Glutamatergic neuron (in vitro differentiated cells): ENCODE measurements around the gene FNDC3B. TPM values are rescaled to one million over a fixed set of nuclear protein-coding genes. Genes with fewer than 3 reads are reported as not detected.

ENCODE experiments used
- DNase-seq: peaks from one replicate; pipeline ENCODE4 v3.0.0; 2022
- H3K27ac Mint-ChIP-seq: one replicate; pipeline ENCODE4 v1.8.0; 2020; ENCODE audit warnings: mild to moderate bottlenecking, mixed read lengths, inconsistent platforms; ENCODE audit not compliant: unreplicated experiment
- H3K27me3 Mint-ChIP-seq: one replicate; pipeline ENCODE4 v1.8.0; 2020; ENCODE audit warnings: mild to moderate bottlenecking, moderate library complexity, mixed read lengths, inconsistent platforms; ENCODE audit not compliant: unreplicated experiment
- H3K36me3 Mint-ChIP-seq: one replicate; pipeline ENCODE4 v1.8.0; 2020; ENCODE audit warnings: mild to moderate bottlenecking, mixed read lengths, inconsistent platforms; ENCODE audit not compliant: unreplicated experiment
- H3K4me1 Mint-ChIP-seq: one replicate; pipeline ENCODE4 v1.8.0; 2020; ENCODE audit warnings: mild to moderate bottlenecking, low read depth, mixed read lengths, inconsistent platforms; ENCODE audit not compliant: unreplicated experiment
- H3K4me3 Mint-ChIP-seq: one replicate; pipeline ENCODE4 v1.8.0; 2020; ENCODE audit warnings: mild to moderate bottlenecking, mixed read lengths, inconsistent platforms; ENCODE audit not compliant: unreplicated experiment
- H3K9me3 Mint-ChIP-seq: one replicate; pipeline ENCODE4 v1.8.0; 2020; ENCODE audit warnings: mild to moderate bottlenecking, moderate library complexity, mixed read lengths, inconsistent platforms; ENCODE audit not compliant: unreplicated experiment
- total RNA-seq: library from RNA; stranded (reverse); fragmentation: NEBNext Ultra II Directional; extraction: Animal tissue kit (Norgen Biotek cat#: 25700); gene quantifications from one replicate; pipeline ENCODE4 v1.2.1, GENCODE V29; 2021; ENCODE audit not compliant: unreplicated experiment
- TF ChIP-seq, protein P1 (sequence below): fragments of 200-600 bp; sonication (generic); IDR thresholded peaks from one replicate; pipeline ENCODE4 v1.5.0; 2021; ENCODE audit not compliant: partially characterized antibody, unreplicated experiment

Gene FNDC3B
- total RNA-seq, 1 donor from 2014 or later, result 11.7 TPM

DNA sequence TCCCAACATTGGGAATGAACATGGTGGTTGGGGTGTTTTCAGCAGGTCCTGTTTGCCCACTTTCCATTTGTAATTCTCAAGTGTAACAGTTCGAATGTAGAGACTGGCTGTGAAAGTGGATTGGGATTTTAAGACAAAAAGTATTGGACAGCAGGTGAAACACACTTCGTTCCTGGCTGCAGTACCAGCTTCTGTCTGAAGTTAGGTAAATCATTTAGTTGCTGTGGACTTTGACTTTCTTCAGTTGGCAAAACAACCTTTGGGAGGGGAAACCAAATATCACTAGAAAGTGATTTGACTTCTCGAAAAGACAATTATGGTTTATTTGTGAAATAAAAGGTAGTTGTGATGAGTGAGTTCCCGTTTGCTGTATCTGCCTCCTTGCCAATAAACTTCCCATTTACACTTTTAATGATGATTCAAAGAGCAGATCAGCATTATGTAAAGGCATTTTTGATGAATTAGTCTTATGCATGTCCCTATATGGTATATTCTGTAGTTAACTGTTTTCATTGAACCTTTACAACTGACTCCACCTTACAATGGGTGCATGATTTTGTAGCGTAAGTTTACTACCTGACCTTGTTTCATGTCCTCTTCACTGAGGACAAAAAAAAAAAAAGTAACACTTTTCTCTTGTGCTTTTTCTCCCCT lies 34.0 kb downstream of the FNDC3B start:
- peaks cover 3% of the 10 kb centered on the region for H3K4me1 Mint-ChIP-seq
- TF ChIP-seq, protein P1, sequence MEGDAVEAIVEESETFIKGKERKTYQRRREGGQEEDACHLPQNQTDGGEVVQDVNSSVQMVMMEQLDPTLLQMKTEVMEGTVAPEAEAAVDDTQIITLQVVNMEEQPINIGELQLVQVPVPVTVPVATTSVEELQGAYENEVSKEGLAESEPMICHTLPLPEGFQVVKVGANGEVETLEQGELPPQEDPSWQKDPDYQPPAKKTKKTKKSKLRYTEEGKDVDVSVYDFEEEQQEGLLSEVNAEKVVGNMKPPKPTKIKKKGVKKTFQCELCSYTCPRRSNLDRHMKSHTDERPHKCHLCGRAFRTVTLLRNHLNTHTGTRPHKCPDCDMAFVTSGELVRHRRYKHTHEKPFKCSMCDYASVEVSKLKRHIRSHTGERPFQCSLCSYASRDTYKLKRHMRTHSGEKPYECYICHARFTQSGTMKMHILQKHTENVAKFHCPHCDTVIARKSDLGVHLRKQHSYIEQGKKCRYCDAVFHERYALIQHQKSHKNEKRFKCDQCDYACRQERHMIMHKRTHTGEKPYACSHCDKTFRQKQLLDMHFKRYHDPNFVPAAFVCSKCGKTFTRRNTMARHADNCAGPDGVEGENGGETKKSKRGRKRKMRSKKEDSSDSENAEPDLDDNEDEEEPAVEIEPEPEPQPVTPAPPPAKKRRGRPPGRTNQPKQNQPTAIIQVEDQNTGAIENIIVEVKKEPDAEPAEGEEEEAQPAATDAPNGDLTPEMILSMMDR, result no peak
- no peak overlapping the region for H3K4me3 Mint-ChIP-seq
- no peaks in the 10 kb centered on the region for H3K27me3 Mint-ChIP-seq
- H3K36me3 Mint-ChIP-seq, result no peaks in the 10 kb centered on the region
- H3K9me3 Mint-ChIP-seq, result peaks cover 1% of the 10 kb centered on the region
- H3K27ac Mint-ChIP-seq, result no peak overlapping the region
- DNase-seq, result no peak

DNA sequence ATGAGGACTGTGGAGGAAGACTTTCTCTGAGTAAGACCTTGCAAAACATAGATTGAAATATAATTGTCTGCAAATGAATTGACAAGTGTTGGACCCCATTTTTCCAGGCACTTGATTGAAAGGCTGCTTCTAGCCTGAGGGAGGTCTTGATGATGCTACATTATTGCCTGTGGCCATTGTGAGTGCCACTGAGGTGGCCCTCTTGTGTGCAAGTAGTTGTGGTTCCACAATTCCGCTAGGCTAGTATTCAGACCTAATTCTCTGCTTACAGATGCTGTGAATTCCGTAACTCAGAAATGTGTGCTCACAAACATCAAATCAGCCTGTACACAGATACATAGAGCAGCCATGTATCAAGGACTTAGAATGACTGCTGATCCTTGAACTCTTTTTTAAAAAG lies 34.7 kb downstream of the FNDC3B start:
- TF ChIP-seq, protein P1, result no peak
- no peaks in the 10 kb centered on the region for H3K36me3 Mint-ChIP-seq
- DNase-seq, result no peak
- peaks cover 1% of the 10 kb centered on the region for H3K9me3 Mint-ChIP-seq
- H3K4me3 Mint-ChIP-seq, result no peak overlapping the region
- H3K4me1 Mint-ChIP-seq, result peaks cover 3% of the 10 kb centered on the region
- H3K27ac Mint-ChIP-seq, result no peak overlapping the region
- H3K27me3 Mint-ChIP-seq, result no peaks in the 10 kb centered on the region

DNA sequence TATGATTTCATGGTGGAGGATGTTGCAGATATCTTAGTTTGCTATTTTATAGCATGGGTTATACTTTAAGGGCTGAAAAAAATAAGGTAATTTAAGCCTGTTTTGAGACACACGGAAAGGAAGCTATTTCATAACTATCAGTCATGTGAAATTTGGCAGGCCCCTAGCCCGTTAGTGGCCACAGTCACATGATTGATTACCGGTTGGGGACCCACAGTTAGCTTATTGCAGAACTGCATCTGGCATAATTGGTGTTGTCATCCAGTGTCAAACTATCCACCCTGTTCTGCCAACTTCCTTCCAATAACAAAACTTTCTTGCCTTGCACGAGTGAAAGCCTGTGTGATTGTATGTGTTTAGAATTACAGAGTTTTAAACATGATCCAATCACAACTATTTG lies 35.2 kb downstream of the FNDC3B start:
- TF ChIP-seq, protein P1, result no peak
- Mint-ChIP-seq H3K4me1 (peaks cover 3% of the 10 kb centered on the region), H3K27ac (no peak overlapping the region), H3K36me3 (no peaks in the 10 kb centered on the region), H3K9me3 (no peaks in the 10 kb centered on the region), H3K4me3 (no peak overlapping the region), H3K27me3 (no peaks in the 10 kb centered on the region)
- DNase-seq, result no peak

DNA sequence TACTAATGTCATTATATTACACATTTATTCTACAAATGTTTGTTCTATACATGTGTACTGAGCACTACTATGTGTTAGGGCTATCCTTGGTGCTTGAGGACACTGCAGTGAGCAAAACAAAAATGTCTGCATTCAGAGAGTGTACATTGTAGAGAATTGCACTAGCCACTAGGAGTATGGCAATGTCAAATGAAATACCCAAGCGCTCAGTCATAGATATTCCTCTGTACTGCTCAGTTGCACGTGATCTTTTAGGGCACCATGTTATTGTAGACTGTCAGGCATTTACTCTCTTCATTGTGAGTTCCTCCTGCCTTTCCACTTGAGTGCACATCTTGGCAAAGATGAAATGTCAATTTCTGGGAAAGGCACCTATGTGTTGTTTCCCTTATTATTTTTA lies 36.8 kb downstream of the FNDC3B start:
- no peak for DNase-seq
- H3K4me3 Mint-ChIP-seq, result no peak overlapping the region
- H3K36me3 Mint-ChIP-seq, result no peaks in the 10 kb centered on the region

DNA sequence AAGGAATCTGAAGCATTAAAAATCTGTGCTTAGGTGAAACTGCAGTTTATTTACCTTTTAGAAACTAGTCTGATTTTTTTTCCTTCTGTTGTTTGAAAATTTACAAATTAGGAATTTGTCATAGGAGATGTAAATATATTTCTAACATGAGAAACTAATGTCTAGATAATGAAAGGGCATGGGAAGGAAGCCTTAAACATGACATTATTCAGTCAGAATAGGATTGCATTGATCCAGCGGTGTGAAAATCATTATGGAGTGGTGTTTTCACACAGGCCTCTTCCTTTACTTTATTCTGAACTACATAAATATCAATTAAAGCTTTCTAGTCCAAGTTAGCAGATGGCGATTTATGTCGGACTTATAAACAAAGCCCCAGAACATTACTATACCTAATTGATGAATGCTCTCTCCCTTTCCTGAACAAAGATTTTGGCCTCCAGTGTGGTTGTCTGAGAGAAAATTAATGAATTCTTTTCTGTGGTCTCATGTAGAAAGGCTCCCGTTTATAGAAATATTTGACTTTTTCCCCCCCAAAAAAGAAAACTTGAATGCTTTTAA lies 37.9 kb downstream of the FNDC3B start:
- H3K4me1 Mint-ChIP-seq, result peaks cover 3% of the 10 kb centered on the region
- TF ChIP-seq, protein P1, result no peak
- H3K4me3 Mint-ChIP-seq, result no peak overlapping the region

More for the DNA sequence above, 36.8 kb downstream of the FNDC3B start:
- Mint-ChIP-seq H3K27me3 (no peaks in the 10 kb centered on the region), H3K4me1 (peaks cover 3% of the 10 kb centered on the region), H3K27ac (no peak overlapping the region), H3K9me3 (no peaks in the 10 kb centered on the region)
- TF ChIP-seq, protein P1, result no peak

More for the DNA sequence above, 37.9 kb downstream of the FNDC3B start:
- Mint-ChIP-seq H3K9me3 (no peaks in the 10 kb centered on the region), H3K27me3 (no peaks in the 10 kb centered on the region), H3K36me3 (no peaks in the 10 kb centered on the region), H3K27ac (no peak overlapping the region)
- no peak for DNase-seq
